GM15510 (cell line): ENCODE results near the gene RTL1.

Experiments used
- POLR2A ChIP-seq: IDR thresholded peaks from 3 replicates; pipeline ENCODE4 v1.6.1; 2011; ENCODE audit warnings: borderline replicate concordance; ENCODE audit not compliant: insufficient read length; ENCODE audit errors: extremely low read depth

The RTL1 gene

DNA sequence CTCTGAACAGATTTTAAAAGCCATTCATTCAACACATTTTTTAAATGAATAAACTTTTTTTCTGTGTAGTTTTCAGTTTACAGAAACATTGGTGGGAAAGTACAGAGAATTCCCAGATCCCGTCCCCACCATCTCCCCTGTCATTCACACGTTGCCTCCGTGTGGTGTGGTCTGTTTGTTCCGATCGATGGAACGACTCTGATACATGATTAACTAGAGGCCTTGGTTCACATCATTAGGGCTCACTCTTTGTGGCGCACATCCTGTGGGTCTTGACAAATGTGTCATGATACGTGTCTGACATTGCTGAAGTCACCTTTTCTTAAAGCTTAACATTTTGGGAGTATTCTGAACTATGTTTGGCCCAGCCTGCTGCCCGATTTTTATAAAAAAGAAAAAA, 59.1 kb downstream of the RTL1 start:
- no peak for TF ChIP-seq POLR2A

- TF ChIP-seq POLR2A = no peak
Observed at GRCh38 chr14:100844082-100844408, 59.5 kb downstream of the RTL1 start.

DNA sequence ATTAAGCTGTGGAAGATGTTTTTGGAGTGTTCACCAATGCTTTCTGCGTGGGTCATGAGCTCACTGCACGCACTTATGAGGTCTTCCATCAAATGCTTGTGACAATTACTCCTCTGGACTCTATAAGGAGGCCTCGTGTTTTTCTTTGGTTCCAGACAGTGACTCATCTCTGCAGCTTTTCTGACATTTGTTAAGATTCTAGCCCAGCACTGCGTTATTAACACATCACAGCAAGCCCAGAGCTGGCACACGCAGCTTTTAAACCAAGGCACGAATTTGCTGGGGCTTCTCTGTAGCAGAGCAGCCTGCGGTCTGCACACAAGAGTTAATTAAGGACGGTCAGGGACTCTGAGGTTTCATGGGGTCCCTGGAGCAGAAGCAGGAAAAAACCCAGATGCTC, 60.7 kb downstream of the RTL1 start:
- TF ChIP-seq POLR2A = no peak

GRCh38 chr14:100841761-100842403, 61.6 kb downstream of the RTL1 start:
- no peak for TF ChIP-seq POLR2A

GRCh38 chr14:100841066-100841760, 62.3 kb downstream of the RTL1 start:
- no peak for TF ChIP-seq POLR2A

DNA sequence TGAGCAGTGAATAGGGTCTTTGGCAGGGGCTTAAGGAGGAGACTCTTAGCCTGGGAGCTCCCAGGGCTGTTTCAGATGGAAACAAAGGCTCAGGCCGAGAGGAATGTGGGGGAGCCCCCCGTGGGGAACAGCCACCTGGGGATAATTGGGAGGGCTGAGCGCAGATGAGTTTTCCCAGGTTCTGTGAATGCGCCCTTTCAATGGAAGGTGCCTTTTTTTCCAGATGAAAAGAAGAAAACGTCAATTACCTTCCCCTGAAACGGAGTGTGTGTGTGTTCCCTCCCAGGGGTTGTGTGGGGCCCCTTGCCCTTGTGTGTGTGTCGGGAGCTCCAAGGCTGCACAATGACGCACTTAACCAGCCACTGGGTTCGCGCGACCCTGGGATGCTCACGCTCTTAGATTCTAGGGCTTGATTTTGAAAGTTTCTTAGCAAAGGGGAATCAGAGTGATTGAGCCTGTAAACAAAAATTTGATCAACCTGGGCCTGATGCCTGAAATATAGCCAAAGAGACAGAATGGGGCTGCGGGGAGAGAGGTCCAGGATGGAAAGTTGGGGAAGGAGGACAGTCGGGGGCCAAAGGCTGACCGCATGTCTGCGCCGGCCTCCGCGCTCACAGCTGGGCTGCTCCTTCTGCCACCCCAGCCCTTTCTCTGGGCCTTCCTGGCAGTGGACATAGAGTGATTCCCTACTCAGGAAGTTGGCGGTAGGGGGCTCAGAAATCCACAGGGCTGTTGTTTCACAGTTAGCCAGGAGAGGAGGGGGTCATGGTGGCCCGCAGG, 63.0 kb downstream of the RTL1 start:
- TF ChIP-seq POLR2A = no peak

DNA sequence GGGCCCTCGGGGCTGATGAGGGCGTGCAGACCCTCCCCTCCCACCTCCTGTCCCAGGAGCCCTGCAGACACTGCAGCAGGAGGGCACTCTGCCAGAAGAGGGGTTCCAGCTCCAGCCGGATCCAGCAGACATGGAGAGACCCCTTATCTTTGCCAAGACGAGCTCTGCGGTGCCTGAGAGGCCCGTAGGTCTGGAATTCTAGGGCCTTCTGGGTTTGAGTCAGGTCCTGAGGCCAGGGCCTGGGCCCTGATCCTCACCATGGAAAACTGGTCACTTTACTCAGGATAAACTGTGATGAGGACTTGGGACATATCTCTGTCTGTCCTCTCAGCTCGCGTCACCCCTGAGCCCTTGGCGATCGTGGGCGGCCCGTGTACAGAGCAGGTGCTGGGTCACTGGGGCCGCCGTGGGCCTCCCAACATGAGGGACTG, 63.8 kb downstream of the RTL1 start:
- TF ChIP-seq POLR2A = no peak

- no peak for TF ChIP-seq POLR2A
Observed at GRCh38 chr14:100839315-100839585, 64.3 kb downstream of the RTL1 start.

DNA sequence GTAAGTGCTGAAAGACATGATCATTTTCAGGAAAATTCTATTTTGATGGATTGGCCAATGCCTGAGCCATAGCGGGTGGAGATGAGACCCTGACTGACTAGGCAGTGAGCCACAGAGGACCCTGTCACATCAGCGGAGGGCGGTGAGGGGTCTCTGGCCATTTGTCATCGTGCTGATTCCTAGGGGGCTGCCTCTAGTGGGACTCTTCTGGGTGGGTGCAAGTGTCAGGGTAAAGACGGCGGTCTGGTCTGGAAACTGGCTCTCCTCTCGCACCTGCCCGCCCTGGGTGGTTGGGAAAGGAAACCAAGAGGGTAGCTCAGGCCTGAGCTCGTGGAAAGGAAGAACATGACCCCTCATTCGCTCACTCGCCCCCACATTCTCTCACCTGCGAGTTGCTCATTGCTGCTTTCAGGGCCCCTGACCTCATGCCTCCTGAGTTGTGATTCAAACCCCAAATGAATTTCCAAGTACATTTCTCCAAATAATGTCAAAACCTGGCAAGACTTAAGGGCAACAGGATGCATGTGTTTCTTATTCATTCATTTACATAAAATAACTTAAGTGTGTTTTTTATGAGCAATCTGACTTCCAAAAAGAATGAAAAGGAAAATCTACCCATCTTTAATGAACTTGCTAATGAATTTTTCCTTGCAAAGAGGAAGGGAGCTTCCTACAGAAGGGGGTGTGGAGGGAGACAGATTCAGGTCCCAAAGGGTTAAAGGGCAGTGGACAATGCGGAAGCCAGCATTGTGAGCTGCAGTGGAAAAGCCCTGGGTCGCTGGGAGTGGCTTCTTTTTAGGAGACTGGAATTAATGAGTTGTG, 64.8 kb downstream of the RTL1 start:
- TF ChIP-seq POLR2A = no peak

GRCh38 chr14:100837805-100838350, 65.6 kb downstream of the RTL1 start:
- no peak for TF ChIP-seq POLR2A

- TF ChIP-seq POLR2A = no peak
Observed at GRCh38 chr14:100836941-100837804, 66.3 kb downstream of the RTL1 start.

DNA sequence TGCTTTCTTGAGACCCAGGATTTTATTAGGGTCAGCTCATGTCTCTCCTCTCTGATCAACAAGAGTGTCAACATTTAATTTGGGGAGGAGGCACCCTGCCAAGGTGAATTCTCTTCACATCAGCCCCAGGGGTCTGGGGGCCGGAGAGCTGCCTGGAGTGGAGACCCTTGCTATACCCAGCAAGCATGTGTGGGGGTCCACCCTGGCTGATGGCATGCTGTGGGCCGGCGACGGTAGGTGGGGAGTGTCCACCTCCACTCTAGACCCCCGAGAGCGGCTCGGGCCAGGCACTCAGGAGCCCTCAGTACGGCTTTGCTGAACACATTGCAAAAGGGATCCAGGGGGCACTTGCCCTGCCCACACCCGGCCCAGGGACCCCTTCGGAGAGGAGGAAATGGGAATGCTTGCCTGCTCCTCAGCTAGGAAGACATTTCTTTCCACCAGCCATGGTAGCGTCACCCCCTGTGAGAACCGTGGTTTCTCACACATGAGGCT, 67.2 kb downstream of the RTL1 start:
- TF ChIP-seq POLR2A = no peak

DNA sequence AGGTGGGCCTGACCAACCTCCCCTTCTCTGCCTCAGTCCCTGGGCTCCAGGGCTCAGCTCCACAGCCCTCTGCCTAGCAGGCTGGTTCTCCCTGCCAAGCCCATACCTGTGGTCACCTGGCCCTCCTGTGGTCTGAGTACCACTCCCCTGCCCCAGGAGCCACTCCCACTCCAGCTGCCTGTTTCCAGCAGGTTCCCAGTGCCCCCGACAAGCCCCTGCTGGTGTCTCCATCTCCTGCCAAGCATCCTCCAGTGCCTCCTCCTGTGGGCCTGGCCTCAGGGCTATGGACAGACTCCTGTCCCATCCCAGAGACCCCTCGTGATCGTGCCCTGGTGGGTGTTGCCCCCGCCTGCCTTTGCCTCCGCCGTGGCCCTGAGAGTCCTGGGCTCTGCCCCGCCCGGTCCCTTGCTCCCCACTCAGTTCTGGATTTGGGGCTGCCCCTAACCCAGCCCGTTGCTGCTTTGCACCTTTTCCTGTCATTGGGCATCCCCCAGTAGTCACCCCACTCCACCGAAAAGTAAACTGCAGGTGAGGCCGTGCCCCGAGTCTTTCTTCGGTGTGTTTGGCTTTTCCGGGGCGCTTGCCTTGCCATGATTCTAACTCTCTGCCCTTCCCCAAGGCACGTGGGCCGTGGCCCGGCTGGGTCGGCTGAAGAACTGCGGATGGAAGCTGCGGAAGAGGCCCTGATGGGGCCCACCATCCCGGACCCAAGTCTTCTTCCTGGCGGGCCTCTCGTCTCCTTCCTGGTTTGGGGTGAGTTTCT, 67.8 kb downstream of the RTL1 start:
- TF ChIP-seq POLR2A = no peak

- TF ChIP-seq POLR2A = no peak
Observed at GRCh38 chr14:100834794-100835547, 68.6 kb downstream of the RTL1 start.
